BJ (cell line): Measurements from ENCODE around the gene ASCL2. TPM values are rescaled to one million over a fixed set of nuclear protein-coding genes. Genes with fewer than 3 reads are reported as not detected.
A peak's percentile ranks its signal among the peaks of the same experiment; 100 is the strongest.

ENCODE experiments used
- CTCF ChIA-PET: fragments of 350-600 bp; formaldehyde crosslinking; extraction: SDS; loops from one replicate; lab custom pipeline; 2021; ENCODE audit warnings: antibody characterized with exemption, inconsistent platforms; lab: Yijun Ruan, JAX
- POLR2A ChIA-PET: fragments of 300-600 bp; sonication (Branson Sonifier 250); formaldehyde crosslinking; extraction: SDS; loops from one replicate; lab custom pipeline; 2021; ENCODE audit warnings: antibody characterized with exemption; lab: Charles Lee
- DNase-seq: peaks from one replicate; pipeline ENCODE4 v3.0.0-alpha.2; 2011; ENCODE audit warnings: low read depth
- H3K27me3 ChIP-seq: 2 replicates; pipeline ENCODE4 v1.6.0; 2011; ENCODE audit warnings: low read length; ENCODE audit not compliant: control insufficient read depth, insufficient read depth
- H3K36me3 ChIP-seq: 2 replicates; pipeline ENCODE4 v1.5.1; 2011; ENCODE audit warnings: low read length; ENCODE audit not compliant: control insufficient read depth, insufficient read depth
- H3K4me3 ChIP-seq: 2 replicates; pipeline ENCODE4 v1.5.1; 2011; ENCODE audit warnings: low read depth, mild to moderate bottlenecking, control low read depth, low read length
- polyA plus RNA-seq: library from polyadenylated mRNA; depleted of rRNA; stranded (reverse); fragments of >200 nt; gene quantifications from 2 replicates; pipeline ENCODE4 v1.2.3, GENCODE V29; 2011
- TF ChIP-seq, protein P1 (sequence below): IDR thresholded peaks from 2 replicates; pipeline ENCODE4 v1.5.1; 2011; ENCODE audit warnings: low read depth, mild to moderate bottlenecking, control low read depth, inconsistent platforms, low read length, moderate library complexity; ENCODE audit not compliant: insufficient read depth

ASCL2 gene
- polyA plus RNA-seq, 1 experiment = not detected

GRCh38 chr11:2314525-2315394, 44.4 kb upstream of the ASCL2 start:
- Histone ChIP-seq H3K36me3 (no peaks in the 10 kb centered on the region), H3K27me3 (no peaks in the 10 kb centered on the region), H3K4me3 (no peak overlapping the region)
- TF ChIP-seq, protein P1, sequence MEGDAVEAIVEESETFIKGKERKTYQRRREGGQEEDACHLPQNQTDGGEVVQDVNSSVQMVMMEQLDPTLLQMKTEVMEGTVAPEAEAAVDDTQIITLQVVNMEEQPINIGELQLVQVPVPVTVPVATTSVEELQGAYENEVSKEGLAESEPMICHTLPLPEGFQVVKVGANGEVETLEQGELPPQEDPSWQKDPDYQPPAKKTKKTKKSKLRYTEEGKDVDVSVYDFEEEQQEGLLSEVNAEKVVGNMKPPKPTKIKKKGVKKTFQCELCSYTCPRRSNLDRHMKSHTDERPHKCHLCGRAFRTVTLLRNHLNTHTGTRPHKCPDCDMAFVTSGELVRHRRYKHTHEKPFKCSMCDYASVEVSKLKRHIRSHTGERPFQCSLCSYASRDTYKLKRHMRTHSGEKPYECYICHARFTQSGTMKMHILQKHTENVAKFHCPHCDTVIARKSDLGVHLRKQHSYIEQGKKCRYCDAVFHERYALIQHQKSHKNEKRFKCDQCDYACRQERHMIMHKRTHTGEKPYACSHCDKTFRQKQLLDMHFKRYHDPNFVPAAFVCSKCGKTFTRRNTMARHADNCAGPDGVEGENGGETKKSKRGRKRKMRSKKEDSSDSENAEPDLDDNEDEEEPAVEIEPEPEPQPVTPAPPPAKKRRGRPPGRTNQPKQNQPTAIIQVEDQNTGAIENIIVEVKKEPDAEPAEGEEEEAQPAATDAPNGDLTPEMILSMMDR = no peak
- DNase-seq = no peak
- ChIA-PET CTCF (interaction anchor here (1.5 to 2.5 kb wide), 2 partner anchors 9 to 105 kb away, joined by 8 to 12 read pairs; no protein-coding TSS in a partner anchor), POLR2A (no interaction called here)

- ChIA-PET CTCF (interaction anchor here (1.5 to 1.6 kb wide), 2 partner anchors 10 to 106 kb away, joined by 8 read pairs; no protein-coding TSS in a partner anchor), POLR2A (no interaction called here)
- no peak overlapping the region for H3K4me3 ChIP-seq
- H3K36me3 ChIP-seq = no peaks in the 10 kb centered on the region
- TF ChIP-seq, protein P1 = no peak
- no peak for DNase-seq
- no peaks in the 10 kb centered on the region for H3K27me3 ChIP-seq
These were observed 43.7 kb upstream of the ASCL2 start for GRCh38 chr11:2314136-2314524.

DNA sequence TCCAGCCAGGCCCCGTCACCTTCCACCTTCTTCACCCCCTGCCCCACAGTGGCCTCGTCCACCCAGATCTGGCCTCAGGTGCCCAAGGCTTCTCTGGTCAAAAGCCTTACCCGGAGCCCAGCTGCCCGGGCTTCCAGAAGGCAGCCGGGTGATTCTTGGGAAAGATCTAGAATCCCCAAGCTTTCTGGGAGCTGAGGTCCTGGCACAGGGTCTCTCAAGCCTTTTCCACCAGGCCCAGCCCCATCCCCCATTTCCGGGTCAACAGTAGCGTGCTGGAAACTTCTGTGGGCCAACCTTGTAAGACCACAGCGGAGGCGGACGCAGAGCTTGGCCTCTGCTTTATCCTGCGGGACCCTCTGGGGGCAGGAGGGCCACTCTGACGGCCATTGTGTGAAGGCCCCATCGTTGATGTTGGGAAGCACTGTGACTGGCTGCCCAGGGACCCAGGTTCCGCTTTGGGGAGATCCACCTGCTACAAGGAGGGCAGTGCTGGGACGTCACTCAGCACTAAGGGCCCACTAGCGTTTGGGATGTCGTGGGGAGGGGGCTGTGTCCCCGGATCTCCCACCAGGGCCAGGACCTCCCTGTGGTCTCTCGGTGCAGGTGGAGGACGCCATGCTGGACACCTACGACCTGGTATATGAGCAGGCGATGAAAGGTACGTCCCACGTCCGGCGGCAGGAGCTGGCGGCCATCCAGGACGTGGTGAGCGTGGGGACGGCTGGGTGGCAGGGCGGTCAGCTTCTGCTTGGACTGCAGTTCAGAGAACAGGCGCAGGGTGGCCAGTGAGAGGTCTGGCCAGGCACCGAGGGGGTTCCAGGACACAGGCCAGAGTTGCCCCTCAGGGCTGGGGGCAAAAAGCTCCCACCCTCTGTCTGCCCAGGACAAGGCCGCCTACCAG, 42.9 kb upstream of the ASCL2 start:
- no peaks in the 10 kb centered on the region for H3K27me3 ChIP-seq
- H3K4me3 ChIP-seq = no peak overlapping the region
- no peaks in the 10 kb centered on the region for H3K36me3 ChIP-seq
- POLR2A ChIA-PET = no interaction called here
- no peak for DNase-seq
- TF ChIP-seq, protein P1 = no peak
- CTCF ChIA-PET = interaction anchor here (1.0 to 4.7 kb wide), 4 partner anchors 9 to 107 kb away, joined by 3 to 46 read pairs (median 8); no protein-coding TSS in a partner anchor

DNA sequence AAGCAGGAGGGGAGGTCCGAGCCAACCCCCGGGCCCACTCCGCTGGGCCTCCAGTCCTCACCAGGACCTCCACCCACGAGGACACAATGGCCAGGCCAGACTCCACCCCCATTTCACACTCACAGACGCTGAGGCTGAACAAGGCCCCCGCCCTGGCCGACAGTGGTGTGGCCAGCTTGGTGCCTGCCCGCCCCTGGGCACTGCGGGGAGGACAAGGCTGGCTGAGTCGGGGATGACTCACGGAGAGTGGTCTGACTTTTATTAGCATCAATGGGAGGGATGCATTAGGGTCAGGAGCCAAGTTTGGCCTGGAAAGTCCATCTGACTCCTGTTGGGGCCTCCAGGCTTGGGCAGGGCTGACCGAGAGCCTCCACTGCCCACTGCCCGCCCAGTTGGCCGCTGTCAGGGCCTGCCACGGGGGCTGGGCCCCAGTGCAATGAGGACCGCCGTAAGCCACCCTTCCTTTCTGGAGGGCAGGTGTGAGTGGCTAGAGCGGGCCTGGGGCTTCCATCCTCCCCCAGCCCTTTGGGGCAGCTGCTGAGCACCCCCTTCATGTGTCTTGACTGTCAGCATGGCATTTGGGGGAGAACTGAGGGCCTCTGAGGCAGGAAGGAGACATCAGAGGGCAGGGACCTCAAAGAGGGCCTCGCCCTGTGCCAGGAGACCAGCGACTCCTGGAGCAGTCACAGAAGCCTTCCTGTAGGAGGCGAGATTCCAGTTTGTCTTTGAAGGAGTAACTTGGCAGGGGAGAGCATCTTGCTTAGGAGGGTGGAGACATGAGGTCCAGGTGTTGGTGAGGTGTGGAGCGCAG, 42.0 kb upstream of the ASCL2 start:
- TF ChIP-seq, protein P1 = peak; percentile 7; the same call in 1 of the 2 replicates
- Histone ChIP-seq H3K4me3 (no peak overlapping the region), H3K27me3 (no peaks in the 10 kb centered on the region), H3K36me3 (no peaks in the 10 kb centered on the region)
- ChIA-PET CTCF (interaction anchor here (0.8 to 4.7 kb wide), 7 partner anchors 8 to 118 kb away, joined by 3 to 46 read pairs (median 4); no protein-coding TSS in a partner anchor), POLR2A (interaction anchor here (0.6 kb wide), 1 partner anchor 69 kb away, joined by 4 read pairs; no protein-coding TSS in a partner anchor)
- peak; percentile 34 for DNase-seq
